Left forelimb (tissue), 1 donor: ENCODE results near the gene GPR25.

Experiments
- DNase-seq: peaks from one replicate; pipeline ENCODE4 v3.0.0-alpha.2; 2018; ENCODE audit warnings: low spot score

GPR25 gene, protein sequence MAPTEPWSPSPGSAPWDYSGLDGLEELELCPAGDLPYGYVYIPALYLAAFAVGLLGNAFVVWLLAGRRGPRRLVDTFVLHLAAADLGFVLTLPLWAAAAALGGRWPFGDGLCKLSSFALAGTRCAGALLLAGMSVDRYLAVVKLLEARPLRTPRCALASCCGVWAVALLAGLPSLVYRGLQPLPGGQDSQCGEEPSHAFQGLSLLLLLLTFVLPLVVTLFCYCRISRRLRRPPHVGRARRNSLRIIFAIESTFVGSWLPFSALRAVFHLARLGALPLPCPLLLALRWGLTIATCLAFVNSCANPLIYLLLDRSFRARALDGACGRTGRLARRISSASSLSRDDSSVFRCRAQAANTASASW

DNA sequence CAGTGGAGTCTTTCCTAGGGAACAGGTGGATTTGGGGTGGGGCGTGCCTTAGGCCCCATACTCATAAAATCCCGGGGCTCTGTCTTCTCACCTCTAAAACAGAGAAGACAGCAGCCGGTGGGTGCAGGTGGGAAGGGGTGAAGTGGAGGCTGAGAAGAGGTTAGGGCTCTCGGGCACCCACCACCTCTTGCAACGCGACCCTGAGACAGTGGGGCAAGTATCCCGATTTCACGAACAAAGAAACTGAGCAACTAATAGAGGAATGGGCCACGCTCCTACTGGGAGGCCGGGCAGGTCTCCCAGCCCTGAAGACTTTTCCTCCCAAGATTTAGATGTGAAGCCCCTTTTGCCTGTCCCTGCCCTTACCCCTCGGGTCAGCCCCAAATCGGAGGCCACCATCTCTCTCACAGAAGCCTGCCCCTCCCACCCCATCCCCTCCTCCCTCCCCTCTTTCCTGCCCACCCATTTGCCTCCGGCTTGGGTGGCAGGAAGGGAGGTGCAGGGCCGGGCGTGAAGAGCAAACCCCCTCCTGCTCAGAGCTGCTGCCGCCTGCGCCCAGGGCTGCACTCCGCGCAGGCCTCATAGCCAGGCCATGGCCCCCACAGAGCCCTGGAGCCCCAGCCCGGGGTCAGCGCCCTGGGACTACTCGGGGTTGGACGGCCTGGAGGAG is at the start of gene GPR25:
GPR25 (plus strand) TSS at position 536 of the 670 bp plus-strand sequence; CDS start at position 593, 57 bp downstream.
- no peak for DNase-seq

DNA sequence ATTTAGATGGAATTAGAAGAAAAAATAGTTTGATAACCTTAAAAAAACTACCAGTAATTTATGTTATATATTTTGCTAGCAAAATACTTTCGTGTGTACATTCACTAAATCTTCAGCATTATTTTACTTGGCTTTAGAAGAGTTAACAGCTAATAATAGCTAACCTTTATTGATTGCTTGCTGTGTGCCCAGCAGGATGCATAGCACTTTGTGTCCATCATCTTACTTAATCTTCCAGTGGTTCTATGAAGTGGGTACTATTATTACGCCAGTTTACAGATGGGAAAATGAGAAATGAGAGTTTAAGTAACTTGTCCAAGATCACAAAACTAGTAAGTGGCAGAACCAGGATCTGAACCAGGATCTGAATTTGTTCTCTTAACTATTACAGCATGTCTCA is 41.7 kb upstream of the GPR25 start:
- DNase-seq: no peak

DNA sequence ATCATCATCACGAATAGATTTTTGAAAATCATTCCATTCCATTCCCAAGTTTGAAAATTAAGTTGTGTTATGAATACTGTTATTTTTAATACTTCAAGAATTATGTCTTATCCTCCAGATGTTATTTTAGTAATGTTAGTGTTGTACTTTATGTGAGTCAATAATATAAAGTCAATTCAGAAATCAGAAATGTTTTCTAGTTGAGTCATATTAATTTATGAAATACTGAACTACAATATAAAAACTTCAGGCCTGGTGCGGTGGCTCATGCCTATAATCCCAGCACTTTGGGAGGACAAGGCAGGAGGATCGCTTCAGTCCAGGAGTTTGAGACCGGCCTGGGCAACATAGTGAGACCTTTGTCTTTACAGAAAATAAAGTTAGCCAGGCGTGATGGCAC is 38.4 kb upstream of the GPR25 start:
- no peak for DNase-seq

DNA sequence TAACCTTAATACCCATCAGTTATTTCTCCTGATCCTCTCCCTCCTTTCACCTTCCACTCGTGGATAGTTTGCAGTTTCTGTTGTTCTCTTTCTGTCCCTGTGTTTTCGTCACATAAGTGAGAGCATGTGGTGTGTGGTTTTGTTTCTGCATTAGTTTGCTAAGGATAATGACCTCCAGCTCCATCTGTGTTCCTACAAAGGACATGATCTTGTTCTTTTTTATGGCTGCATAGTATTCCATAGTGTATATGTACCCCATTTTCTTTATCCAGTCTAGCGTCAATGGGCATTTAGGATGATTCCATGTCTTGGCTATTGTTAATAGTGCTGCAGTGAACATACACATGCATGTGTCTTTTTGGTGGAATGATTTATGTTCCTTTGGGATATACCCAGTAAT is 36.6 kb upstream of the GPR25 start:
- no peak for DNase-seq

DNA sequence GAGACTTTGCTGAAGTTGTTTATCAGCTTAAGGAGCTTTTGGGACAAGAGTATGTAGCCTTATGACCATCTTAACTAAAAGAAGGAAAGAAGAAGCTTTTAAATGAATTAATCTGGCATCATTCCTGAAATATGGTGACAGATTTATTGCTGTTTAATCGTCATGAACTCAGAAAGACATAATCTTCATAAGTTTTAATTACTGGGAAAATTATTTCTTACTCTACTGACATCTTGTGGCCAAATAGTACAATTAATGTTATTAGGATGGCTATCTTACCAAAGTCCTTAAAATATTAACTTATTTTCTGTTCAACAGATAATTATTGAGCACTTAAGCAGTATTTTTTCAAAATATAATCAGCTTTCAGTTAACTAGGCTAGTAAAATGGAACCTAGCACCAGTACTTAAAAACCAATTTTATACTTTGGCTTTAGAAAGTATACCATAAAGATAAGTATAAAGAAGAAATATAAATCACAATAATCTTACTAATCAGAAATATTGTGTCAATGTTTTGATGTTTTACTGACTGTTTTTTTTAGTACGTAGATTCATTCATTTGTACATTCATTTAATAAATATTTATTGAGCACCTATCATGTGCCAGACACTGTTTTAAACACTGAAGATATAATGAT is 34.7 kb upstream of the GPR25 start:
- DNase-seq: no peak

DNA sequence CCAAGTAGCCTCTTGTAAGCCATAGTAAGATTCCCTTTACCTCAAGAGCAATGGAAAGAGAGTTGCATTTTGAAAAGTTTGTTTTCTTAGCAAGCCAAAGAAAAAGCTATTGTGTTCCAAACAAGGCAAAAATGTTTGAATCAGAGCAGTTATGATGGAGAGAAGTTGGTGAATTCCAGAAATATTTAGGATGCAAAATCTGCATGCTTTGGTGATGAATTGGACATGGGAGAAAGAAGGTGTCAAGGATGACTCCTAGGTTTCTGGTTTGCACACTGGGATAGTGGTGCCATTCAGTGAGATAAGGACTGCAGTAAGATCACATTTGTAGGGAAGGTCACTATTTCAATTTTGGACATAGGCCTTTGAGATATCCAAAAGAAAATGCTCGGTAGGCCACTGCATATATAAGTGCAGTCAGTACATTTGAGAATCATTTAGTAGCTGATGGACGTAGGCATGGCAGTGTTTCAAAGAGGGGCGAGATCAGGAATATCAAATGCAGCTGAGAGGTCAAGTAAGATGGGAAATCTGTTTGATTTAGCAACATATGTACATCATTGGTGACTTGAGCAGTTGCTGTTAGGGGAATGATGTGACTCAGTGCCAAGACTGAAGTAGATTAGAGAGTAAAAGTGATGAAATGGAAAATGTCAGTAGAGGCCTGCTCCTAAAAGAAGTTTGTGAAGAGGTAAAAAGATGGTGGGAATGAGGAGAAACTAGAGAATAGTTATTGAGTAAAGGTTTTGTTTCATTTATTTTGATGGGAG is 33.9 kb upstream of the GPR25 start:
- DNase-seq: no peak

DNA sequence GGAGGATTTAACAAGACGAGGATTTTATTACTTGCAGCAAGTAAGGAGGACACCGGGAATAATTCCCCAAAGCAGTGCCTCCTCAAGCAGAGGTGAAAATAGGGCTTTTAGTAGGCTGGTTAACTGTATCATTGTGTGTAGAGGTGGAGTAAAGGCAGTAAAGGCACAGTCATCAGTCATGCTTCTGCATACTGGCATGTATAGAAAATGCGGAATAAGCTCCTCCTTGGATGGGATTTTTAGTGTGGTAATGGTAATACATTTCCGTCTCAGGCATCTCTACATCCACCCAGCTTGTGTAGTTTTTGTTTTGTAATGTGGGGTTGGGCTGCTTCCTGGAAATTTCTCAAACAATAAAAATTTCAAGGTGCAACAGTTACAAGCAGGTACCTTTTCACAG is 27.4 kb upstream of the GPR25 start:
- DNase-seq: no peak

DNA sequence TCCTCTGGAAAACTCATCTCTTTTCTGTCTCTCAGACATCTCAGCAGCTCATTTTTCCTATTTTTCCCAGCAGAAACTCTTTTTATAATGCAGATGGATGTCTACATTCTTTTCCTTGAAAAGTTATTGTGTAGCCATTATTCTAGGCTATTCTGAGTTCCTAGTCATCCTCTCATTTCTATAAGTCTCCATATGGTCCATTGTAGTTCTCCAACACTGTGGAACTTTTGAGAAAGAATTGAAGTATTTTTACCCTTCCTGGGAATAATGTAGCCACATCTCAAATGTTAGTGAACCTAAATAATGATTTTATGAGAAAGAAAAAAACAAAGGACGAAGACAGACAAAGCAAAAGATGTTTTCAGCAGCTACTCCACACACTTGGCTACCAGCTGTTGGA is 26.4 kb upstream of the GPR25 start:
- no peak for DNase-seq

DNA sequence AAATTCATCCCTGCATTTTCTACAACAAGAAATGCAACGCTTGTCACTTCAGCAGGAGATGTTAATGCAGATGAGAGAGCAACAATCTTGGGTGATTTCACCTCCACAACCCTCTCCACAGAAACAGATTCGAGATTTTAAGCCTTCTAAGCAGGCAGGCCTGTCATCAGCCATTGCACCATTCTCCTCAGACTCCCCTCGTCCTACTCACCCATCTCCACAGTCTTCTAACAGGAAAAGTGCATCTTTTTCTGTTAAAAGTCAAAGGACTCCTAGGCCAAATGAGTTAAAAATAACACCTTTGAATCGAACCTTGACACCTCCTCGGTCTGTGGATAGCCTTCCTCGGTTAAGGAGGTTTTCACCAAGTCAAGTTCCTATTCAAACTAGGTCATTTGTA is 23.4 kb upstream of the GPR25 start:
- DNase-seq: no peak

DNA sequence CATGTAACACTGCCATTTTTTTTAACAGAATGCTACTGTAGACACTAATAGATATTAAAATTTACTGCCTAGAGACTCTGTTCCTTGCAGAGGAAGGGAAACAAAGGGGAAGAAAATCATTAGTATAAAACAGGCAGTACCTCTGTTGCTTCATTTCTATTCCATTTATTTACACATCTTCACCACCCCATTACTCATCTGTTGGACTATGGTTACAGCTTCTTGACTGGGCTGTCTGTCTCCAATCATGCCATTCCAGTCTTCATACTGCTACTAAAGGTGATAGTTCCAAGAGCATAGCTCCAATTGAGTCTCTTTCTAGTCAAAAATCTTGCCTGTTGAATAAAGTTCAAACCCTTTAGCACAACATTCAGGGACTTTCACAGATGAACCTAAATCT is 22.2 kb upstream of the GPR25 start:
- DNase-seq: no peak

DNA sequence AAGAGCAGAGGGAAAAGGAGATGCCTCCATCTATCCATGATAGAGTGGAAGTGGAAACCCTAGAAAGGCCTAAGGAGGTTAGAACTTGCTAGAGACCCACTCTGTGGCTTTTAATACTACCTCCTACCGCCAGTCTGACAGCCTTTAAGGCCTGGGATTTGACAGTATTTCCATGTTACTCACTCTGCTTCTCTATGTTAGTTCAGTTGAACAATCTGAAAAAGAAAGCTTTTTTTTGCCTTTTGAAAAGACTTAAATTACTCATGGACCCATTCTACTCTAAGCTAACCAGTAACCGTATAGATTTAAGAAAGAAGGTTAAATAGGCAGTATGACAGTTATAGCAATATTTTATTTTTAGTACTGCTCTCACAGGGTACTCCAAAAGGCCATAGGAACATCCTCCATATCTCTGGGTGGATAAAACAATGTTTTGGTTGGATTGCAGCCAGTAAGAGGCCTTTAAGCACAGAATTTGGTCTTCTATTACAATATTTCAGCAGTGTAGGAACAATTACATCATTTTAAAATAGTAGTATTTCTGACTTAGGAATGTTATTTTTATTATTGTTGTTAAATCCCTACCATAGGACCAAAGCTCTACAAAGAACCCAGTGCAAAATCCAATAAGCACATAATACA is 15.9 kb upstream of the GPR25 start:
- DNase-seq: no peak

DNA sequence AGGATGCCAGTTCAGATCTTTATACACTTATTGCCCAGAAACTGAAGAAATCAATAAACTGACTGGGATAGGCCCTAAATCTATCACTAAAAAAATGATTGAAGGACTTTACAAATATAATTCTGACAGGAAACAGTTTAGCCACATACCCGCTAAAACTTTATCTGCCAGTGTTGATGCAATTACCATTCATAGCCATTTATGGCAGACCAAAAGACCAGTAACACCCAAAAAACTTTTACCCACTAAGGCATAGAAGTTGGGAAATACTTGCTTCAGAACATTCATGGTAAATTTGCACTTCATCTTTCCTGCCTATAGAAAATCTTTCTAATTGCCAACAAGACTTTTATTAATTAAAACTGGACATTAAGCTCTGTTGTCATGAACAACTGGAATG is 15.0 kb upstream of the GPR25 start:
- no peak for DNase-seq

DNA sequence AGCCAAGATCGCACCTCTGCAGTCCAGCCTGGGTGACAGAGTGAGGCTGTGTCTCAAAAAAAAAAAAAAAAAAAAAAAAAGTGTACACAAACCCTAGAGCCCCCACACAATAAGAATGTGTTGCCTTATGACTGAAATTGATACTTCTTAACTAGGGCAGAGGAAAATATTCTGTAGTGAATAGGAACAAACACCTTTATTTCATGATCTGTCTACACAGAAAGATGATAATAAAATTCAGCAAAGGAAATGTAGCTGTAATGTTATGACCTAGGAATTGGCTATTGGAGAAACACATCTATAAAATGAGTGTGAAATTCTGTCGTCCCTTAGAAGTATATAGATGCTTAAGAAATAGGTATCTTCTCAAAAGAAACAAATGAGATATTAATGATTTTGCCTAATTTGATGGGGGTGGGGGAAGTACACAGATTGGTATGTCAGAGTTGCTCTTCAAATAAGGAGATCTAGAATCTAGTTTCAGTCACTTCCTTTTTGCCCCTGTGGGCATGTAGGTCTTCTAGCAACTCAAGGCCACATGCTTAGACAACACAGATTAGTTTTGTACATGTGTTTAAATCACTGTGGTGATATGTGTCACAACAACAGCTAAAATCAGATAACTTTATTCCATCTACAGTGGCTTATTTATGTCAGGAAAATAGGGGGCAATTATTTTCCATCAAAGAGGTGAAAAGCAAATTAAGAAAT is 10.7 kb upstream of the GPR25 start:
- DNase-seq: no peak

DNA sequence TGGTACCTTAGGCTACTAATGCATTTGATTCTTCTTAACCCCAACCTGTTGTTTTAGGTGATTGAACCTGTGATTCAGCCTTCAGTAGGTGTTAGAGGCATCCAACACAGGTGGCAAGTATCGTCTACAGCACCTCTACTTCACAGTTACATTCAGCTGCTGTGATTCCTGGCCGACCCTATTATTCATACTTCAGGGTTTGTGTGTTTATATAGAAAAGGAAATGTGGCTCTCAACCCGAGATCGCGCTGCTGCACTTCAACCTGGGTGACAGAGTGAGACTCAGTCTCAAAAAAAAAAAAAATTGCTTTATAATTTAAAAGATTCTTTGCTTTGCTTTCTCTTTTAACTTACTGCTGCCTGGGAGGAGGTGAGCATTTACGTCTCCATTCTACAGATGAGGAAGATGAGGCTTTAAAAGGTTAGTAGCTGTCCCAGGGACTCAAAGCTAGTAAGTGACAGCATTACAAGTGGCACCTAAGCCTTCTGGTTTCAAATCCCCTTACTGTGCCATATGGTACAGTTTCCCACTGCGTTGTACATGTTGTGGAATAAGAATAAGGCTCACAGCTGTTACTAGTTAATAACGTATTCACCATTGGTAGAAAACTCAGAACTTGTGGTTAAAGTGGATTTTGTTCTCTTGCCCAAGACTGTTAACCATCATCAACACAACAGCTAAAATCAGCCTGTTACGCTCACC is 9.9 kb upstream of the GPR25 start:
- no peak for DNase-seq

DNA sequence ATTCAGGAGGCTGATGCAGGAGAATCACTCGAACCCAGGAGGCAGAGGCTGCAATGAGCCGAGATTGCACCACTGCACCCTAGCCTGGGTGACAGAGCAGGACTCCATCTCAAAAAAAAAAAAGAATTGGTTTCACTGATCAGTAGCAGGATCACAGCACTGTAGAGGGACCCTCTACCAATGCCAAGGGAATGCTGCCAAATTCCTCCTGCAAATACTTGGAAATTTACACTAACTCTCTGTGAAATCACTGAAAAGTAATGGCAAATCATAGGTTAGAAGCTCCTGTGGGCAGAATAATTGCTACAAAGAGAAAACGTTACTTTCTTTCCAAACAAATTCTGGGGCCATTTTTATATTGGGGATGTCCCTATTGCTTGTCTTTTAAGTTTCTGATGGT is 6.7 kb upstream of the GPR25 start:
- DNase-seq: no peak

DNA sequence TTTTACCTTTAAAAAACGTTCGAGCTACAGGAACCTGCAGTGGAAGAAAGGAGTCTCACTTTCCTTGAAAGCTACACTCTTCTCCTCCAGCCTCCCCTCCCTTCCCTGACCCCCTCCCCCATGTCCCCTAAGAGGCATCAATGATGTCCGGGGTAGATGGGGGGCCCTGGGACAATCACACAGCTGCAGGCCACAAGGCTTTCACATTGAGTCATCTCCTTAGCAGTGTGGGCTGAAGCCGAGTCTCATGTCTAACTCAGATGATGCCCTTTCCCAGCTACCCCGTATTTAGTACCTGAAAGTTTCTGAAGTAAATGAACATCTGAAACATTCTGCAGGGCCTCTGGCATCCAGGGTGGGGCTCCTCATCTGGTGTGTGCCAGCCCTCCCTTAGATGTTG is 6.3 kb upstream of the GPR25 start:
- DNase-seq: no peak

DNA sequence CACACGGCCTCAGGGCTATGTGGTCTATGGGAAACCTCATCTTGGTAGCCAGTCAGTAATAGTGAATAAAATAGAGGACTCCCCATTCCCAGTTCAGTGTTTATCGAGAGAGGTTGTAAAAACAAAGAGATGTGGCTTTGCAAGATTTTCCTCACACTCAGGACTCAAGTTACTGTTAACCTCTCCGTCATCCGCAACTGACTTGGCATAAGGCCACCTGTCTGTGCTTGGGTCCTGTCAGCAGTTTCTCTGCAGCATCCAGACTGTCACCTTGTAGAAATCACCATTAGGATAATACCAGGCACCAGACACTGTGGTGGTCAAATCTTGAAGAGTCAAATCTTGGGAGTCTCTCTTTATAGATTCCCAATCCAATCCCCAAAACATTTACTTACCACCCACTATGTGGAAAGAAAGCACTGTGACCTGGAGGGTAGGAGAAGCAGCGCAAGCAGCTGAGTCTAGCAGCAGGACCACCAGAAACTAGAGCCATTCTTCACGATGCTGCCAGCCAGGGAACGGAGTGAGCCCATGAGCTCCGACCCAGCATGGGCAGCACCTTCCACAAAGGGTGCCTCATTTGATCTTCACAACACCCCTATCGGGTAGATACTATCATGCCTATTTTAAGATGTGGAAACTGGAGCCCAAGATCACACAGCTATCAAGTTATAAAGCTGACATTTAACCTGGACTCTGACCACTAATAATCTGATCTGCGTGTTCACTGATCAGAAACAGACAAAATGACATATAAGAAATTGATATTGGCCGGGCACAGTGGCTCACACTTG is 5.6 kb upstream of the GPR25 start:
- DNase-seq: no peak

DNA sequence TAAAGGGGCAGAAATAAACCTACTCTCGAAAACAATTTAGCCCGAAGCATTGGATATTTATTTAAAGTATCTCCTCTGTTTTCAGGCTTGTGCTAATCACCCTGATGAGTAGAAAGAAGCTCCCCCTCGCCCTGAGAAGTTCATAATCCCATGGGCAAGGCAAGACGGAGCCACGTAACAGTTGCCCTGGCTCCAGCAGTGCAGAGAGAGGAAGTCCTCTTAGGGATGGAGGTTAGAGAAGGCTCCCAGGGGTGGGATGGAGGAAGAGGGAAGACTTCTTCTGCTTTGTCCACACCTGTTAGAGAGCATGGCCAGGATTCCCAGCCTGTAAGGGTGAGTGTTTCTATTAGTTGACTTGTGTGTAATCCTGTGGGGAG is 3.4 kb upstream of the GPR25 start:
- DNase-seq: no peak

DNA sequence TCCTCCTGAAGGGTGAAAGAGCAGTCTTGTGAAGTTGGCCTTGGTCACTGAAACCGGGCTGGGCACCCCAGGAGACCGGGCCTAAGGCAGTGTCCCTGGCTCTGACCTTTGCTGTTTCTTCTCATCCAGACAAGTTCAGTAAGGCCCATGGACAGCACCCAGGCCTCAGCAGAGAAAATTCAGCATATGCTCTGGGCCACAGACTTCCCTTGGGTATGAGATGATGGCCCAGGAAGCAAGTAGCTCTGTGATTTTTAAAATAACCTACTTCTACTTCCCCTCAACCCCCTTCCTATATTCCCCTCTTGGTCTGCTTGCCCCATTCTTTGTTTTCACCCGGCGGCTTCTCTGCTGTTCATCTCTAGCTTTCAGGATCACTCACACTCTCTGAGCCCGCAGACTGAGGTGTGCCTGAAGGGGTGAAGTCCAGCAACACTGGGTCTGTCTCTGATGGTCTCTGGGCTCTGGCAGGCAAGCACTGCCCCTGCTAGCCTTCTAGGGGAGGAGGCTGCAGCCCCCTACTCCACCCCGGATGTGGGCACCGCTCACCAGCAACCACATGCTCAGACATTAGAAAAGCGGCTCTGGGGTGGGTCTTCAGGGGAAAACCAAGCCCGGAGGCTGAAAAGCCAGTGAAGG is 2.9 kb upstream of the GPR25 start:
- no peak for DNase-seq
